Measurements from ENCODE around the gene KIF1B.

DNA sequence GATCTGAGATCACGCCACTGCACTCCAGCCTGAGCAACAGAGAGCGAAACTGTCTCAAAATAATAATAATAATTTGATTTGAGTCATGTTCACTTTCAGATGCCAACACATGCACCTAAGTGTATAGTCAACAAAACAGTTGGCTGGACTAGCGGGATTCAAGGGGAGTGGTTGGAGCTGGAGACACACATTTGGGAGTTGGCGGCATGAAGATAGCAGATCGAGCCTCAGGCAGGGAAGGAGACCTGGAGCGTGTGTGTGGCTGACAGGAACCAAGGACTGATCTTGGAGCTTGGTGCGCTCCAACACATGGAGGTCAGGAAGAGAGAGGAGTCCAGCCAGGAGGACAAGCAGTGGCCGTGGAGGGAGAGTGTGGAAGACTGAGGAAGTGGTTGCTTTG, 173.8 kb downstream of the KIF1B start:
- TF ChIP-seq POLR2AphosphoS5 (IDR thresholded peaks at IDR 0.05; ENCODE audit: borderline replicate concordance, low read depth, low read length) (no peak), EZH2 (IDR thresholded peaks at IDR 0.05) (no peak), FOXP2 (optimal IDR thresholded peaks at IDR 0.05; ENCODE audit: control extremely low read depth, extremely low read length, insufficient read depth) (no peak)
